HL-60 (cell line): Measurements from ENCODE around the gene DLK2.

ENCODE experiments used
- DNase-seq, 2 experiments: peaks; one replicate each; pipeline ENCODE4 v3.0.0-alpha.2; 2010 to 2020; ENCODE audit warnings: low read depth in 1 of 2, low spot score in 1 of 2
- H3K27ac ChIP-seq: fragments of 250-450 bp; sonication (Bioruptor Pico); replicated peaks from 2 replicates; pipeline ENCODE4 v1.5.1; 2020; ENCODE audit warnings: mild to moderate bottlenecking, moderate library complexity
- H3K27me3 ChIP-seq: fragments of 250-450 bp; sonication (Bioruptor Pico); 2 replicates; pipeline ENCODE4 v1.5.1; 2021; ENCODE audit warnings: mild to moderate bottlenecking, moderate library complexity; ENCODE audit not compliant: insufficient read depth, poor library complexity, severe bottlenecking
- H3K4me3 ChIP-seq: replicated peaks from 2 replicates; pipeline ENCODE4 v1.5.1; 2011; ENCODE audit warnings: mild to moderate bottlenecking, control low read depth, low read length; ENCODE audit not compliant: insufficient read depth
- CTCF ChIP-seq: IDR thresholded peaks from one replicate; pipeline ENCODE4 v1.5.1; 2011; ENCODE audit warnings: low read length, control low read depth, inconsistent platforms; ENCODE audit not compliant: insufficient read depth
- GABPA ChIP-seq: IDR thresholded peaks from 2 replicates; pipeline ENCODE4 v1.6.1; 2012; ENCODE audit warnings: low read depth
- POLR2AphosphoS5 ChIP-seq: IDR thresholded peaks from 2 replicates; pipeline ENCODE4 v1.6.1; 2012; ENCODE audit warnings: low read depth
- REST ChIP-seq: IDR thresholded peaks from 2 replicates; pipeline ENCODE4 v1.6.1; 2012; ENCODE audit warnings: low read depth; ENCODE audit not compliant: insufficient replicate concordance
- SPI1 ChIP-seq: IDR thresholded peaks from 2 replicates; pipeline ENCODE4 v1.6.1; 2012; ENCODE audit warnings: low read depth, mild to moderate bottlenecking, borderline replicate concordance

Gene DLK2

GRCh38 chr6:43445576-43445975 lies 9.8 kb downstream of the DLK2 start:
- Histone ChIP-seq H3K4me3 (no peak overlapping the region), H3K27me3 (no peaks in the 10 kb centered on the region), H3K27ac (no peak overlapping the region)
- no peak for TF ChIP-seq SPI1
- no peak for TF ChIP-seq REST
- DNase-seq = no peak

GRCh38 chr6:43444582-43444981 lies 10.8 kb downstream of the DLK2 start:
- Histone ChIP-seq H3K27ac (no peak overlapping the region), H3K4me3 (no peak overlapping the region), H3K27me3 (no peaks in the 10 kb centered on the region)
- TF ChIP-seq GABPA (no peak), REST (no peak), SPI1 (no peak), POLR2AphosphoS5 (no peak), CTCF (no peak)
- no peak for DNase-seq

GRCh38 chr6:43444036-43444435 lies 11.3 kb downstream of the DLK2 start:
- no peak for DNase-seq
- no peak for TF ChIP-seq POLR2AphosphoS5
- no peak for TF ChIP-seq GABPA
- no peak for TF ChIP-seq SPI1
- TF ChIP-seq REST = no peak
- TF ChIP-seq CTCF = no peak
- H3K27ac ChIP-seq = no peak overlapping the region
- H3K27me3 ChIP-seq = no peaks in the 10 kb centered on the region
- H3K4me3 ChIP-seq = no peak overlapping the region

GRCh38 chr6:43442935-43443334 lies 12.4 kb downstream of the DLK2 start:
- Histone ChIP-seq H3K4me3 (no peak overlapping the region), H3K27me3 (no peaks in the 10 kb centered on the region), H3K27ac (no peak overlapping the region)
- TF ChIP-seq POLR2AphosphoS5 = no peak
- no peak for TF ChIP-seq GABPA
- no peak for TF ChIP-seq CTCF
- no peak for TF ChIP-seq REST
- TF ChIP-seq SPI1 = no peak
- no peak for DNase-seq
